ENCODE data around the gene TXN2. TPM values are rescaled to one million over a fixed set of nuclear protein-coding genes. Genes with fewer than 3 reads are reported as not detected.

The TXN2 gene
- total RNA-seq, 1 experiment from 2014 or later: 95.1 TPM

DNA sequence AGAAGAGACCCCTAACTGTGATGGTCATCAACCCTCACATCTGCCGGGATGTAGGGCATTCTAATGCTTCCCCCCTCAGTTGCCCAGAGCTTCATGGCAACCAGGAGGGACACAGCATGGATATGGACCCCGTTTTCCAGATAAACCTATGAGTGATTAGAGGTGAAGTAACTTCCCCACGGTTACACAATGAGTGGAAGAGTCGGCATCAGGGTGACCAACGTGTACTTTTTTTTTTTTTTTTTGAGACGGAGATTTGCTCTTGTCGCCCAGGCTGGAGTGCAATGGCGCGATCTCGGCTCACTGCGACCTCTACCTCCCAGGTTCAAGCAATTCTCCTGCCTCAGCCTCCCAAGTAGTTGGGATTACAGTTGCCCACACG lies 25.0 kb downstream of the TXN2 start:
- DNase-seq: peak in 1 of 2 experiments; percentile 28
- Histone ChIP-seq H3K27me3 (ENCODE audit: insufficient read depth, low read depth) (no peaks in the 10 kb centered on the region), H3K9me3 (ENCODE audit: insufficient read depth, low read depth) (no peaks in the 10 kb centered on the region), H3K9me2 (ENCODE audit: insufficient read depth) (no peaks in the 10 kb centered on the region), H3K27ac (no peak overlapping the region), H4K20me1 (ENCODE audit: insufficient read depth) (no peaks in the 10 kb centered on the region), H3K4me1 (replicated peaks; ENCODE audit: insufficient read depth) (peaks cover 67% of the 10 kb centered on the region), H3K4me2 (no peak overlapping the region), H3K36me3 (ENCODE audit: low read depth) (no peaks in the 10 kb centered on the region), H3F3A (ENCODE audit: insufficient read depth, low read depth) (peaks cover 43% of the 10 kb centered on the region), H3K4me3 (no peak overlapping the region), H3K79me2 (ENCODE audit: low read depth) (no peaks in the 10 kb centered on the region), H2AFZ (no peak overlapping the region)
- TF ChIP-seq, protein P1, sequence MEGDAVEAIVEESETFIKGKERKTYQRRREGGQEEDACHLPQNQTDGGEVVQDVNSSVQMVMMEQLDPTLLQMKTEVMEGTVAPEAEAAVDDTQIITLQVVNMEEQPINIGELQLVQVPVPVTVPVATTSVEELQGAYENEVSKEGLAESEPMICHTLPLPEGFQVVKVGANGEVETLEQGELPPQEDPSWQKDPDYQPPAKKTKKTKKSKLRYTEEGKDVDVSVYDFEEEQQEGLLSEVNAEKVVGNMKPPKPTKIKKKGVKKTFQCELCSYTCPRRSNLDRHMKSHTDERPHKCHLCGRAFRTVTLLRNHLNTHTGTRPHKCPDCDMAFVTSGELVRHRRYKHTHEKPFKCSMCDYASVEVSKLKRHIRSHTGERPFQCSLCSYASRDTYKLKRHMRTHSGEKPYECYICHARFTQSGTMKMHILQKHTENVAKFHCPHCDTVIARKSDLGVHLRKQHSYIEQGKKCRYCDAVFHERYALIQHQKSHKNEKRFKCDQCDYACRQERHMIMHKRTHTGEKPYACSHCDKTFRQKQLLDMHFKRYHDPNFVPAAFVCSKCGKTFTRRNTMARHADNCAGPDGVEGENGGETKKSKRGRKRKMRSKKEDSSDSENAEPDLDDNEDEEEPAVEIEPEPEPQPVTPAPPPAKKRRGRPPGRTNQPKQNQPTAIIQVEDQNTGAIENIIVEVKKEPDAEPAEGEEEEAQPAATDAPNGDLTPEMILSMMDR (conservative IDR thresholded peaks at IDR 0.05): no peak
- no peak for TF ChIP-seq EZH2 (IDR thresholded peaks at IDR 0.05; ENCODE audit: low read depth)
- BruUV-seq (replicated peaks): no TSS peak
- ChIA-PET CTCF (no interaction called here), POLR2A (ENCODE audit: unreplicated experiment) (no interaction called here)
- intact Hi-C loops (cut with micrococcal nuclease; ENCODE audit: unreplicated experiment): no loop called here

DNA sequence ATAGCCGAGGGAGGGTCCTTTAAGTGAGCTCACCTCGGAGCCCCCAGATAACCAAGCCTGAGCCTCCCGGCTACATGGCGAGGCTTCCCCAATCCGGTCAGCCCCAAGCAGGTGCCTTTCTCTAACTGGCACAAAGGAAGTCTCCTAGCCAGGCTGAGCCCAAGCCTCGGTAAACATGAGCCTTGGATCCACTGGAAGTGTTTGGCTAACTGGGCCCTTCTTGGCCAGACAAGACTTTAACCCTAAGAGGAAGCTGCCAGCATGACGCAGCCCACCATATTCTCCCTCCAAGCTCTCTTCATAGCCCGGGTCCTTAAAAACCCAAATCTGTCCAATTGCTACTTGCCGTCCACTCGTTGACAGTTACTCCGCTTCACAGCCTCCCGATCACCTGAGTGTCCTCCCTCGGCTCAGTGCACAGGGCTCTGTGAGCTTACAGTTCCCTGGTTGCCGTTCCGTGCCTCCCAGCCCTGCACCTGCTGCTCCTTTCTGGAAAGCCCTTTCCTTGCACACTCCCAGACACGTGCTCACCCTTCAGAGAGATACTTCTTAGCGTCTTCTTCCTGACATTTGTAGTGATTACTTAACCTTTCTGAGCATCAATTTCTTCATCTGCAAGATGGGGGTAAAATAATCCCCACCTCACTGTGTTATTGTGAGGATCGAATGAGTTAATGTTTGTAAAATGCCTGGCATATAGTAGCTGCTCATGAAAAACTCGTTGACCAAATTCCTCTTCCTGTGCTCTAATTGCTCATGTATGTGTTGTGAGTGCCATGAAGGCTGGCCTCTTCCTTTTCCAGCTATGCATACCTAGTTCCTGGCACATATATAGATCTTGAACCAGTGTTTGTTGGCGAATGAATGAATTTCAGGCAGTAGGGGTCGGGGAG lies 25.6 kb downstream of the TXN2 start:
- POLR2A ChIA-PET (ENCODE audit: unreplicated experiment): interaction anchor here (1.0 kb wide), 1 partner anchor 68 kb away, joined by 3 read pairs; the partner anchor contains the start of gene MYH9

DNA sequence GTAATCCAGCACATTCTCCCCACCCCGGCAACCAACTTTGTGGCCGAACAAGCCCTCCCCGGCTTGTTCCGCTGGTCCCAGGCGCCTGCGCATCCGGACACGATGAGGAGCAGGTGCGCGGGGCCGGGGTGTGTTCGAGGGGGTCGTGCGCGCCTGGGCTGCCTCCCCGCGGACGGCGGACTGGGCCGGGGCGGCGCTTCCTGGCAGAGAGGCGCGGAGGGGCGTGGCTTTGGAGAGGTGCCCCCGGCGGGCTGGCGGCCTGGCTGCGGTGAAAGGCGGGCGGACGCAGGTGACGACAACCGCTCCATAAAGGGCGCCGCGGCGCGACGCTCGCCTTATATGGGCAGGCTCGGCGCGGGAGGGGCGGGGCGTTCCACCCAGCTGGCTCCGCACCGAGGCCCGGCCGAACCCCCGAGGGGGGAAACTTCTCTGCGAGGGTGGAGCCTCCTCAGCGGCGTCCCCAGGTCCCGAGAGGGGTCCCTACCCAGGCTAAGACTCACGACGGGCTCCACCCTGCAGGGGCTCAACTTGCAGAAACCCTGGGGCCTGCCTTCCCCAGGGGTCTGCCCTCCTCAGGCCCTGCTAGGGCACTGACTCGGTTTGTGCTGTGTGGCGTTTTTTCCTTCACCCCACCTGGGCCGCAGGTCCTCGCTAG lies 26.4 kb downstream of the TXN2 start:
- BruUV-seq (replicated peaks): no TSS peak
- POLR2A ChIA-PET (ENCODE audit: unreplicated experiment): interaction anchor here (0.6 to 1.0 kb wide), 4 partner anchors 10 to 67 kb away, joined by 3 to 7 read pairs (median 4); partner anchors contain the start of gene MYH9

More for the DNA sequence above, 25.6 kb downstream of the TXN2 start:
- peaks cover 67% of the 10 kb centered on the region for H3K4me1 ChIP-seq (replicated peaks; ENCODE audit: insufficient read depth)
- H3K79me2 ChIP-seq (ENCODE audit: low read depth): no peaks in the 10 kb centered on the region
- intact Hi-C loops (cut with micrococcal nuclease; ENCODE audit: unreplicated experiment): loop anchor here (1.0 to 2.0 kb wide), 3 partner anchors 9 to 67 kb away; no protein-coding TSS in a partner anchor
- no peaks in the 10 kb centered on the region for H3K27me3 ChIP-seq (ENCODE audit: insufficient read depth, low read depth)
- CTCF ChIA-PET: no interaction called here
- no peaks in the 10 kb centered on the region for H4K20me1 ChIP-seq (ENCODE audit: insufficient read depth)
- peak overlapping the region; percentile 84 for H3K4me2 ChIP-seq
- peak overlapping the region; percentile 83; the same call in 1 of the 2 replicates for H2AFZ ChIP-seq
- peak overlapping the region; percentile 61; the same call in 1 of the 2 replicates for H3K4me3 ChIP-seq
- DNase-seq: peak in 1 of 2 experiments; percentile 30
- TF ChIP-seq, protein P1 (conservative IDR thresholded peaks at IDR 0.05): no peak
- no peak for TF ChIP-seq EZH2 (IDR thresholded peaks at IDR 0.05; ENCODE audit: low read depth)
- H3F3A ChIP-seq (ENCODE audit: insufficient read depth, low read depth): peaks cover 43% of the 10 kb centered on the region
- H3K36me3 ChIP-seq (ENCODE audit: low read depth): no peaks in the 10 kb centered on the region
- H3K27ac ChIP-seq: no peak overlapping the region
- H3K9me2 ChIP-seq (ENCODE audit: insufficient read depth): no peaks in the 10 kb centered on the region
- H3K9me3 ChIP-seq (ENCODE audit: insufficient read depth, low read depth): no peaks in the 10 kb centered on the region
- BruUV-seq (replicated peaks): TSS peak; percentile 86

More for the DNA sequence above, 26.4 kb downstream of the TXN2 start:
- DNase-seq: peak; percentile 81 to 96
- no peaks in the 10 kb centered on the region for H3K9me3 ChIP-seq (ENCODE audit: insufficient read depth, low read depth)
- no peaks in the 10 kb centered on the region for H4K20me1 ChIP-seq (ENCODE audit: insufficient read depth)
- H3K27ac ChIP-seq: peak overlapping the region; percentile 7; the same call in 1 of the 2 replicates
- H3K4me2 ChIP-seq: peak overlapping the region; percentile 84
- CTCF ChIA-PET: interaction anchor here (0.6 to 0.7 kb wide), 2 partner anchors 35 to 489 kb away, joined by 8 to 9 read pairs; no protein-coding TSS in a partner anchor
- intact Hi-C loops (cut with micrococcal nuclease; ENCODE audit: unreplicated experiment): loop anchor here (1.0 to 2.0 kb wide), 3 partner anchors 10 to 66 kb away; no protein-coding TSS in a partner anchor
- peak overlapping the region; percentile 61 for H3K4me3 ChIP-seq
- no peaks in the 10 kb centered on the region for H3K79me2 ChIP-seq (ENCODE audit: low read depth)
- TF ChIP-seq, protein P1 (conservative IDR thresholded peaks at IDR 0.05): 0 out of 2 replicates have a peak, but pooled peaks have one; percentile 15
- TF ChIP-seq EZH2 (IDR thresholded peaks at IDR 0.05; ENCODE audit: low read depth): no peak
- no peaks in the 10 kb centered on the region for H3K9me2 ChIP-seq (ENCODE audit: insufficient read depth)
- peak overlapping the region; percentile 83 for H2AFZ ChIP-seq
- H3K4me1 ChIP-seq (replicated peaks; ENCODE audit: insufficient read depth): peaks cover 62% of the 10 kb centered on the region
- H3K36me3 ChIP-seq (ENCODE audit: low read depth): no peaks in the 10 kb centered on the region
- no peaks in the 10 kb centered on the region for H3K27me3 ChIP-seq (ENCODE audit: insufficient read depth, low read depth)
- peaks cover 47% of the 10 kb centered on the region for H3F3A ChIP-seq (ENCODE audit: insufficient read depth, low read depth)
